HEK293T (cell line): ENCODE results near the gene SEMA5A.

Experiments
- ELF4 ChIP-seq: fragments of 450-650 bp; IDR thresholded peaks from 2 replicates; pipeline ENCODE4 v1.6.1; 2017; ENCODE audit warnings: antibody characterized with exemption
- HDGF ChIP-seq: fragments of 450-650 bp; IDR thresholded peaks from 2 replicates; pipeline ENCODE4 v1.6.1; 2017; ENCODE audit warnings: antibody characterized with exemption, borderline replicate concordance
- SP1 ChIP-seq: fragments of 450-650 bp; IDR thresholded peaks from 2 replicates; pipeline ENCODE4 v1.6.1; 2017
- ZNF384 ChIP-seq: fragments of 450-650 bp; IDR thresholded peaks from 2 replicates; pipeline ENCODE4 v1.6.1; 2016

DNA sequence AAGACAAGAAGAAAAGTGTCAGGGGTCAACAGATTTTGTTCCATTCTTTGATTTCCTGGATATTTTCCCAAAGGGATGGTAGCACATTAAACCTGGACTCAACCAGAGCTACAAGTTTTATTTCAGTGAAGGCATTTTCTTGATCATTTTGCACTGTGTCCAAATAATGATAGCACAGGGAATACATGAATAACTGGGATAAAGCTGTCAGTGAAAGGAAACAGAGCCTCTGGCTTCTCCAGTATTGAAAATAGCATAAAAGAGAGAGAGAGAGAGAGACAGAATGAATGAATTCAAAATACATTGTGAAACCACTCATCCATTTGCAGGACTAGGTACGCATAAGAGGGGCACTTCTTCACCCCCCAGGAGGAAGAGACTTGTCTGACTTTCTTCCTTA lies 43.0 kb downstream of the SEMA5A start:
- TF ChIP-seq SP1 (no peak), HDGF (no peak), ZNF384 (no peak), ELF4 (no peak)
